Adrenal gland (tissue), 12 donors: Measurements from ENCODE around the gene LMLN. TPM values are rescaled to one million over a fixed set of nuclear protein-coding genes. Genes with fewer than 3 reads are reported as not detected.

Source experiments
- DNase-seq, 7 donors: peaks; one replicate each; pipeline ENCODE4 v3.0.0-alpha.2; 2019 to 2020
- H3K27ac ChIP-seq, 5 donors: fragments of 200-600 bp; sonication (generic) in 4 of 5; 1 replicate in 3 of 5; 2 replicates in 2 of 5; pipeline versions ENCODE4 v1.5.1 to v1.8.0; 2016 to 2020; ENCODE audit warnings: mild to moderate bottlenecking in 1 of 5
- H3K27me3 ChIP-seq: fragments of 200-600 bp; 2 replicates; pipeline ENCODE4 v1.8.0; 2021
- H3K36me3 ChIP-seq, 2 donors: fragments of 200-600 bp; replicated peaks in 1 of 2; 1 replicate in 1 of 2; 2 replicates in 1 of 2; pipeline versions ENCODE4 v1.5.1 to v1.8.0; 2018 to 2022
- H3K4me1 ChIP-seq, 2 donors: fragments of 200-600 bp; replicated peaks in 1 of 2; 1 replicate in 1 of 2; 2 replicates in 1 of 2; pipeline versions ENCODE4 v1.5.1 to v1.8.0; 2018 to 2021
- H3K4me3 ChIP-seq, 4 donors: fragments of 200-600 bp; sonication (generic) in 3 of 4; one replicate each; pipeline ENCODE4 v1.5.1; 2016 to 2018
- H3K9me3 ChIP-seq, 3 donors: fragments of 200-600 bp; sonication (generic) in 1 of 3; replicated peaks in 1 of 3; 1 replicate in 2 of 3; 2 replicates in 1 of 3; pipeline versions ENCODE4 v1.5.1 to v1.8.0; 2016 to 2021
- CTCF ChIP-seq, 6 experiments: fragments of 450-650 bp in 4 of 6; fragments of 200-600 bp in 2 of 6; sonication (generic) in 1 of 6; IDR thresholded peaks; 1 replicate in 5 of 6; 2 replicates in 1 of 6; pipeline versions ENCODE4 v1.5.1 to v1.8.0; 2016 to 2021; ENCODE audit warnings: antibody characterized with exemption in 6 of 6, mild to moderate bottlenecking in 2 of 6, moderate library complexity in 1 of 6
- POLR2A ChIP-seq, 2 donors: fragments of 450-650 bp; IDR thresholded peaks; one replicate each; pipeline ENCODE4 v1.6.1; 2017; ENCODE audit warnings: antibody characterized with exemption in 2 of 2, mild to moderate bottlenecking in 2 of 2, moderate library complexity in 1 of 2
- WGBS, 4 donors: extraction: QIAGEN DNeasy Blood & Tissue Kit in 2 of 4; methylation state at CpG; one replicate each; pipeline versions ENCODE4 v1.1.5 to v1.1.7; 2013 to 2017; 5-methylcytosine and 5-hydroxymethylcytosine counted together
- intact Hi-C, 2 donors: fragments of 100-400 bp; cut with DNase I; formaldehyde crosslinking; loops; one replicate each; pipeline versions ENCODE4 v1.14.1 to v1.15.0; 2022 to 2023
- polyA plus RNA-seq, 3 donors: library from polyadenylated mRNA; stranded (reverse); fragments of 200-250 nt in 2 of 3; fragments of 350-450 nt in 1 of 3; fragmentation: Illumina TruSeq in 1 of 3; extraction: RNeasy Lipid Tissue Mini Kit (QIAGEN cat#74804) in 1 of 3; gene quantifications; one replicate each; pipeline ENCODE4 v1.2.3, GENCODE V29; 2013 to 2014
- total RNA-seq, 9 donors: library from RNA; depleted of rRNA in 4 of 9; stranded (reverse); fragments of >200 nt in 4 of 9; fragments of 120-200 nt in 1 of 9; fragmentation: NEBNext Ultra II Directional in 1 of 9; extraction: Animal tissue kit (Norgen Biotek cat#: 25700) in 1 of 9; gene quantifications; one replicate each; pipeline versions ENCODE4 v1.1.0 to v1.2.4, GENCODE V29; 2013 to 2023
- donor health status: healthy with polysubstance abuse.
- donor health status: Bipolar disorder and iron deficiency.
- donor health status: DM: yes; HTN: yes; CAD: no.
- donor health status: DM: no; HTN: no; CAD: no.
- donor health status: DM: no; HTN: no; CAD: no.
- donor health status: DM: yes; HTN: yes; CAD: no.

The LMLN gene
- total and polyA plus RNA-seq, 12 donors = 3.0 to 11.2 (median 6.4) TPM

- H3K4me1 ChIP-seq = no peaks in the 10 kb centered on the region
- 87 to 93% (median 92%) methylated on average over 4 of the region's 4 CpGs for WGBS, 4 donors
- H3K9me3 ChIP-seq = no peaks in the 10 kb centered on the region
- no peaks in the 10 kb centered on the region for H3K27me3 ChIP-seq
- no peak for DNase-seq
- no peak overlapping the region for H3K27ac ChIP-seq
- intact Hi-C loops = no loop called here
- H3K4me3 ChIP-seq = no peak overlapping the region
- H3K36me3 ChIP-seq = no peaks in the 10 kb centered on the region
- no peak for TF ChIP-seq CTCF (IDR thresholded peaks at IDR 0.05)
- TF ChIP-seq POLR2A (IDR thresholded peaks at IDR 0.05) = no peak
These were observed 58.4 kb downstream of the LMLN start for GRCh38 chr3:198018416-198018815.

DNA sequence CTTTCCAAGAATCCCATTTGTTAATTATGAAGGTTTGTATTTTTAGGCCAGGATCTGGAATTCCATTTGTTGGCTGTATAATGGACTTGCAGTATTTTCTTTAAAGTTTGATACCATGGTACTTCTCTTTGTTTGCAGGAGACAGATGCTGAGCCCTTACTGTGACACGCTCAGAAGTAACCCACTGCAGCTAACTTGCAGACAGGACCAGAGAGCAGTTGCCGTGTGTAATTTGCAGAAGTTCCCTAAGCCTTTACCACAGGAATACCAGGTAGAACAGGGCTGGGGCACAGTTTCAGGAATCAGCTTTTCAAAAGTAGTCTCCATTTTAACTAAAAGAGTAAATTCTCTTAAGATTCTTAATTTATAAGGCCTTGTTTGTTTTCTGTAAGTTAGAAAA lies 59.1 kb downstream of the LMLN start:
- H3K36me3 ChIP-seq = no peaks in the 10 kb centered on the region
- H3K9me3 ChIP-seq = no peaks in the 10 kb centered on the region
- no peaks in the 10 kb centered on the region for H3K27me3 ChIP-seq
- H3K4me3 ChIP-seq = no peak overlapping the region
- intact Hi-C loops = no loop called here
- no peaks in the 10 kb centered on the region for H3K4me1 ChIP-seq
- H3K27ac ChIP-seq = no peak overlapping the region
- no peak for DNase-seq
- TF ChIP-seq CTCF (IDR thresholded peaks at IDR 0.05) (no peak), POLR2A (IDR thresholded peaks at IDR 0.05) (no peak)
- WGBS, 4 donors = 89 to 100% (median 92%) methylated on average over 2 of the region's 2 CpGs

GRCh38 chr3:198021320-198021719 lies 61.3 kb downstream of the LMLN start:
- no peak for DNase-seq
- intact Hi-C loops = no loop called here
- Histone ChIP-seq H3K27me3 (no peaks in the 10 kb centered on the region), H3K9me3 (no peaks in the 10 kb centered on the region), H3K4me1 (no peaks in the 10 kb centered on the region), H3K27ac (no peak overlapping the region), H3K4me3 (no peak overlapping the region), H3K36me3 (no peaks in the 10 kb centered on the region)
- WGBS, 4 donors = 93 to 96% (median 95%) methylated on average over 5 of the region's 5 CpGs
- TF ChIP-seq CTCF (IDR thresholded peaks at IDR 0.05) (no peak), POLR2A (IDR thresholded peaks at IDR 0.05) (no peak)

DNA sequence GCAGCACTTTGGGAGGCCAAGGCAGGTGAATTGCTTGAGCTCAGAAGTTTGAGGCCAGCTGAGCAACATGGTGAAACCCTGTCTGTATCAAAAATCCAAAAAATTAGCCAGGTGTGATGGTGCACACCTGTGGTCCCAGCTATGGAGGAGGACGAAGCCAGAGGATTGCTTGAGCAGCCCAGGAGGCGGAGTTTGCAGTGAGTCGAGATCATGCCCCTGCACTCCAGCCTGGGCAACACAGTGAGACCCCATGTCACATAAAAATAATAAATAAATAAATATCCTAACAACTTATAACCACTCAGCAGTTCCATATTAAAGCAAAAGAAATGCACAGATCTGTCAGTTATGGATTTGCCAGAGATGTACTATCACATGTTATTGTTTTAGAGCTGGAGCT lies 62.6 kb downstream of the LMLN start:
- DNase-seq = no peak
- WGBS, 4 donors = 92 to 97% (median 94%) methylated on average over 3 of the region's 3 CpGs
- Histone ChIP-seq H3K9me3 (no peaks in the 10 kb centered on the region), H3K4me1 (no peaks in the 10 kb centered on the region), H3K36me3 (no peaks in the 10 kb centered on the region), H3K4me3 (no peak overlapping the region), H3K27me3 (no peaks in the 10 kb centered on the region), H3K27ac (no peak overlapping the region)
- no peak for TF ChIP-seq CTCF (IDR thresholded peaks at IDR 0.05)
- no peak for TF ChIP-seq POLR2A (IDR thresholded peaks at IDR 0.05)
- intact Hi-C loops = no loop called here
